Spleen (tissue), 11 donors: ENCODE measurements around the gene ATG14. TPM values are rescaled to one million over a fixed set of nuclear protein-coding genes. Genes with fewer than 3 reads are reported as not detected.

ENCODE experiments used
- DNase-seq: peaks from one replicate; pipeline ENCODE4 v3.0.0-alpha.2; 2020
- H3K27ac ChIP-seq, 8 donors: fragments of 200-600 bp; sonication (generic) in 7 of 8; 1 replicate in 4 of 8; 2 replicates in 4 of 8; pipeline versions ENCODE4 v1.5.0 to v1.8.0; 2016 to 2021; ENCODE audit warnings: inconsistent platforms in 4 of 8, mild to moderate bottlenecking in 4 of 8, moderate library complexity in 1 of 8
- H3K27me3 ChIP-seq, 7 donors: fragments of 200-600 bp; sonication (generic) in 6 of 7; replicated peaks in 1 of 7; 1 replicate in 4 of 7; 2 replicates in 3 of 7; pipeline versions ENCODE4 v1.5.0 to v1.8.0; 2016 to 2021; ENCODE audit warnings: inconsistent platforms in 3 of 7, mild to moderate bottlenecking in 1 of 7
- H3K36me3 ChIP-seq, 6 donors: fragments of 200-600 bp; sonication (generic) in 5 of 6; 1 replicate in 4 of 6; 2 replicates in 2 of 6; pipeline versions ENCODE4 v1.5.0 to v1.8.0; 2016 to 2021; ENCODE audit warnings: inconsistent platforms in 2 of 6
- H3K4me1 ChIP-seq, 6 donors: fragments of 200-600 bp; sonication (generic) in 5 of 6; 1 replicate in 3 of 6; 2 replicates in 3 of 6; pipeline versions ENCODE4 v1.5.0 to v1.8.0; 2016 to 2021; ENCODE audit warnings: inconsistent platforms in 3 of 6
- H3K4me3 ChIP-seq, 8 donors: fragments of 200-600 bp; sonication (generic) in 7 of 8; 1 replicate in 4 of 8; 2 replicates in 4 of 8; pipeline versions ENCODE4 v1.5.0 to v1.8.0; 2016 to 2021; ENCODE audit warnings: inconsistent platforms in 4 of 8, mild to moderate bottlenecking in 4 of 8, moderate library complexity in 2 of 8
- H3K9me3 ChIP-seq, 8 donors: fragments of 200-600 bp; sonication (generic) in 7 of 8; 1 replicate in 4 of 8; 2 replicates in 4 of 8; pipeline versions ENCODE4 v1.5.0 to v1.8.0; 2016 to 2021; ENCODE audit warnings: inconsistent platforms in 4 of 8
- POLR2A ChIP-seq, 3 donors: fragments of 450-650 bp; IDR thresholded peaks; one replicate each; pipeline ENCODE4 v1.5.1; 2017; ENCODE audit warnings: antibody characterized with exemption in 3 of 3, mild to moderate bottlenecking in 1 of 3
- POLR2AphosphoS5 ChIP-seq, 3 donors: sonication (generic); formaldehyde crosslinking; IDR thresholded peaks; one replicate each; pipeline ENCODE4 v1.5.1; 2017; ENCODE audit warnings: antibody characterized with exemption in 3 of 3
- WGBS, 5 donors: extraction: QIAGEN DNeasy Blood & Tissue Kit in 3 of 5; methylation state at CpG; one replicate each; pipeline versions ENCODE4 v1.1.5 to v1.1.7; 2013 to 2018; 5-methylcytosine and 5-hydroxymethylcytosine counted together
- intact Hi-C: fragments of 100-400 bp; cut with DNase I; formaldehyde crosslinking; loops from one replicate; pipeline ENCODE4 v1.15.0; 2023; ENCODE audit warnings: low total_unique reads
- polyA plus RNA-seq, 3 donors: library from polyadenylated mRNA; stranded (reverse); fragments of 200-250 nt; gene quantifications; one replicate each; pipeline ENCODE4 v1.2.1, GENCODE V29; 2013
- total RNA-seq, 7 donors: library from RNA; depleted of rRNA in 3 of 7; stranded (reverse); fragments of >200 nt in 3 of 7; fragmentation: NEBNext Ultra II Directional in 4 of 7; extraction: Animal tissue kit (Norgen Biotek cat#: 25700) in 4 of 7; gene quantifications; one replicate each; pipeline versions ENCODE4 v1.1.0 to v1.2.1, GENCODE V29; 2016 to 2021
- TF ChIP-seq, protein P1 (sequence below), 11 experiments: fragments of 200-600 bp in 7 of 11; fragments of 450-650 bp in 4 of 11; sonication (generic) in 4 of 11; IDR thresholded peaks in 8 of 11; conservative IDR thresholded peaks in 3 of 11; 1 replicate in 7 of 11; 2 replicates in 4 of 11; pipeline versions ENCODE4 v1.4.0 to v1.8.0; 2016 to 2021; ENCODE audit warnings: antibody characterized with exemption in 11 of 11, inconsistent platforms in 4 of 11, mild to moderate bottlenecking in 1 of 11
- donor health status: healthy with polysubstance abuse.
- donor health status: DM: no; HTN: no; CAD: no; lungs with moderate emphysema.
- donor health status: DM: no; HTN: no; CAD: no.
- donor health status: Bipolar disorder and iron deficiency.
- donor health status: healthy.
- donor health status: DM: no; HTN: no; CAD: no.
- donor health status: DM: yes; HTN: yes; CAD: no.

The ATG14 gene
- total and polyA plus RNA-seq, 10 donors: 5.4 to 14.8 (median 12.1) TPM

DNA sequence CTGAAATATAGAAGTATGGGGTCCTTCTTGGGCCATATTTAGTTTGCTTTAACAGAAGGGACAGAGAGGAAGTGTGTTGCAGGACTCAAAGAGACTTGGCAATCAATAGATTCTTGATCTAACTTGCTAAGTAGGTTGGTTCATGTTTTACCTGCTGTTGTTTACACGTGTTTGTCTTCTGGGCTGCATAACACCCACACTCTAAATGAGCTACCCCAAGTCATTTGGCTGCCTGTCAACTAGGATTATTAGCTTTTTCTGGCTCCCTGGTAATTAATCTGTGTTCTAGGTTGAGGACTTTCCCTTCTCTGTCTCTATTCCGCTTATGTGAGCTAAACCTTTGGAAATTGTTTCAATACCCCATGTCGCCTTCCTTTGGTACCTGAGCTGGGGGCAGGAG is 38.9 kb upstream of the ATG14 start:
- no peak for TF ChIP-seq POLR2A (IDR thresholded peaks at IDR 0.05)
- TF ChIP-seq, protein P1, sequence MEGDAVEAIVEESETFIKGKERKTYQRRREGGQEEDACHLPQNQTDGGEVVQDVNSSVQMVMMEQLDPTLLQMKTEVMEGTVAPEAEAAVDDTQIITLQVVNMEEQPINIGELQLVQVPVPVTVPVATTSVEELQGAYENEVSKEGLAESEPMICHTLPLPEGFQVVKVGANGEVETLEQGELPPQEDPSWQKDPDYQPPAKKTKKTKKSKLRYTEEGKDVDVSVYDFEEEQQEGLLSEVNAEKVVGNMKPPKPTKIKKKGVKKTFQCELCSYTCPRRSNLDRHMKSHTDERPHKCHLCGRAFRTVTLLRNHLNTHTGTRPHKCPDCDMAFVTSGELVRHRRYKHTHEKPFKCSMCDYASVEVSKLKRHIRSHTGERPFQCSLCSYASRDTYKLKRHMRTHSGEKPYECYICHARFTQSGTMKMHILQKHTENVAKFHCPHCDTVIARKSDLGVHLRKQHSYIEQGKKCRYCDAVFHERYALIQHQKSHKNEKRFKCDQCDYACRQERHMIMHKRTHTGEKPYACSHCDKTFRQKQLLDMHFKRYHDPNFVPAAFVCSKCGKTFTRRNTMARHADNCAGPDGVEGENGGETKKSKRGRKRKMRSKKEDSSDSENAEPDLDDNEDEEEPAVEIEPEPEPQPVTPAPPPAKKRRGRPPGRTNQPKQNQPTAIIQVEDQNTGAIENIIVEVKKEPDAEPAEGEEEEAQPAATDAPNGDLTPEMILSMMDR (IDR thresholded peaks at IDR 0.05 in 8 of 11, conservative IDR thresholded peaks at IDR 0.05 in 3 of 11): no peak
- intact Hi-C loops: no loop called here
- Histone ChIP-seq H3K4me3 (no peak overlapping the region), H3K27ac (no peak overlapping the region), H3K9me3 (no peaks in the 10 kb centered on the region), H3K27me3 (no peaks in the 10 kb centered on the region), H3K4me1 (peaks cover 0 to 29% (median 19%) of the 10 kb centered on the region in 6 donors), H3K36me3 (no peaks in the 10 kb centered on the region)
- 73 to 90% (median 85%) methylated on average over 3 of the region's 3 CpGs for WGBS, 5 donors
- no peak for DNase-seq

DNA sequence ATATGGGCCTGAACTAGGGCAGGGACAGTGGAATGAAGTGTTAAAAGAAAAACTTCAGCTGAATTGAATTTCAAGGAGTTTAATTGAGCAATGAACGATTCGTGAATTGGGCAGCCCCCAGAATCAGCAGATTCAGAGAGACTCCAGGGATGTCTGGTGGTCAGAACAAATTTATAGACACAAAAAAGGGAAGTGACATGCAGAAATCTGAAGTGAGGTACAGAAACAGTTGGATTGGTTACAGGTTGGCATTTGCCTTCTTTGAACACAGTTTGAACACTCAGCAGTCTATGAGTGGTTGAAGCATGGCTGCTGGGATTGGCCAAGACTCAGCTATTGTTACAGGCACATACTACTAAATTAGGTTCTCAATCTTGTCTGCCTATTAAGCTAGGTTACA is 38.5 kb upstream of the ATG14 start:
- DNase-seq: no peak
- Histone ChIP-seq H3K9me3 (no peaks in the 10 kb centered on the region), H3K27ac (no peak overlapping the region), H3K4me1 (peaks cover 0 to 27% (median 19%) of the 10 kb centered on the region in 6 donors), H3K36me3 (no peaks in the 10 kb centered on the region), H3K4me3 (no peak overlapping the region), H3K27me3 (no peaks in the 10 kb centered on the region)
- intact Hi-C loops: no loop called here
- 26 to 61% (median 50%) methylated on average over 2 of the region's 2 CpGs for WGBS, 5 donors
- TF ChIP-seq POLR2A (IDR thresholded peaks at IDR 0.05) (no peak), POLR2AphosphoS5 (IDR thresholded peaks at IDR 0.05) (no peak)
- TF ChIP-seq, protein P1 (IDR thresholded peaks at IDR 0.05 in 8 of 11, conservative IDR thresholded peaks at IDR 0.05 in 3 of 11): no peak

DNA sequence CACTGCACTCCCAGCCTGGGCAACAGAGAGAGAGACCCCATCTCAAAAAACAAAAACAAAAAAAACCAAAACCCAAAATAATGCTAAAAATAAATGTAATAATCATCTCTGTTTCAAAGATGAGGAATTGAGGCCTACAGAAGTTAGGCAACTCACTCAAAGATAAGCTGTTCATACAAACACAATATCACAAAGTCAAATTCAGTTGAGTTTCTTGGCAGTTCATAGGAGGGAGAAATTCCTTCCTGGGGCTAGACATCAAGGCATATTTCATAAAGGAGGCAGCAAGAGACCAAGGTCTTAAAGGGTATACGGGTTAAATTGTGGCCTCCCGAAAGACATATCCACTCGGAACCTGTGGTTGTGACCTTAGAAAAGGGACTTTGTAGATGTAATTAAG is 37.5 kb upstream of the ATG14 start:
- Histone ChIP-seq H3K4me1 (peaks cover 0 to 17% (median 12%) of the 10 kb centered on the region in 6 donors), H3K9me3 (no peaks in the 10 kb centered on the region), H3K4me3 (no peak overlapping the region), H3K36me3 (no peaks in the 10 kb centered on the region), H3K27ac (no peak overlapping the region), H3K27me3 (no peaks in the 10 kb centered on the region)
- TF ChIP-seq POLR2A (IDR thresholded peaks at IDR 0.05) (no peak), POLR2AphosphoS5 (IDR thresholded peaks at IDR 0.05) (no peak)
- TF ChIP-seq, protein P1 (IDR thresholded peaks at IDR 0.05 in 8 of 11, conservative IDR thresholded peaks at IDR 0.05 in 3 of 11): no peak
- DNase-seq: no peak
- intact Hi-C loops: loop anchor here (5.0 kb wide), 1 partner anchor 1023 kb away; no protein-coding TSS in a partner anchor
- WGBS, 5 donors: 71 to 94% (median 94%) methylated on average over 3 of the region's 3 CpGs

DNA sequence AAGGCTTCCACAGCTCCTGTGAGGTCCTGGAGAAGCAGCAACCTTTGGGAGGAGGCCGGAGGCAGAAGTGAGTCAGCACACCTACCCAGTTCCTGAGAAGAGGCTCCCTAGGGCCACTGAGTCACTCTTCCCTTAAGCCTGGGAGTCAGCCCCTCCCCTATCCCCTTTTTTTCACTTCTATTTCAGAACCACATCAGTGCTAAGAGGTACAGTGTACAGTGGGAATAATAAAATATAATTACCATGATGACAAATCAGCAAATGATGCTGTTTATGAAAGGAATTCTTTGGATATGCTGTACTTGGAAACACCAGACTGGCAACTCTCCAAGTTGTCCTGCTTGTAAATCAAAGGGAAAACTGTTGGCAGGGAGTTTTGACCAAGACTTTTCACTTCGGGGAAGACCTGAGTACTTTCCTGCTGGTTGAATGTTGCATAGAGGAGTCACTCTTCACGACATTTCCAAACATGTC is 36.5 kb upstream of the ATG14 start:
- Histone ChIP-seq H3K4me1 (peaks cover 0 to 12% (median 8%) of the 10 kb centered on the region in 6 donors), H3K36me3 (no peaks in the 10 kb centered on the region), H3K27ac (no peak overlapping the region), H3K9me3 (no peaks in the 10 kb centered on the region), H3K27me3 (no peaks in the 10 kb centered on the region), H3K4me3 (no peak overlapping the region)
- DNase-seq: no peak
- intact Hi-C loops: loop anchor here (5.0 kb wide), 1 partner anchor 1024 kb away; no protein-coding TSS in a partner anchor
- TF ChIP-seq POLR2A (IDR thresholded peaks at IDR 0.05) (no peak), POLR2AphosphoS5 (IDR thresholded peaks at IDR 0.05) (no peak)
- TF ChIP-seq, protein P1 (IDR thresholded peaks at IDR 0.05 in 8 of 11, conservative IDR thresholded peaks at IDR 0.05 in 3 of 11): no peak
- 62 to 86% (median 71%) methylated on average over 3 of the region's 3 CpGs for WGBS, 5 donors
